GM18870 (cell line): ENCODE results near the gene B4GALT3.

Experiments
- ATAC-seq: cut with Tn5 transposase; IDR thresholded peaks from one replicate; pipeline ENCODE4 v1.9.1; 2021; ENCODE audit warnings: moderate library complexity; ENCODE audit not compliant: unreplicated experiment

The B4GALT3 gene

DNA sequence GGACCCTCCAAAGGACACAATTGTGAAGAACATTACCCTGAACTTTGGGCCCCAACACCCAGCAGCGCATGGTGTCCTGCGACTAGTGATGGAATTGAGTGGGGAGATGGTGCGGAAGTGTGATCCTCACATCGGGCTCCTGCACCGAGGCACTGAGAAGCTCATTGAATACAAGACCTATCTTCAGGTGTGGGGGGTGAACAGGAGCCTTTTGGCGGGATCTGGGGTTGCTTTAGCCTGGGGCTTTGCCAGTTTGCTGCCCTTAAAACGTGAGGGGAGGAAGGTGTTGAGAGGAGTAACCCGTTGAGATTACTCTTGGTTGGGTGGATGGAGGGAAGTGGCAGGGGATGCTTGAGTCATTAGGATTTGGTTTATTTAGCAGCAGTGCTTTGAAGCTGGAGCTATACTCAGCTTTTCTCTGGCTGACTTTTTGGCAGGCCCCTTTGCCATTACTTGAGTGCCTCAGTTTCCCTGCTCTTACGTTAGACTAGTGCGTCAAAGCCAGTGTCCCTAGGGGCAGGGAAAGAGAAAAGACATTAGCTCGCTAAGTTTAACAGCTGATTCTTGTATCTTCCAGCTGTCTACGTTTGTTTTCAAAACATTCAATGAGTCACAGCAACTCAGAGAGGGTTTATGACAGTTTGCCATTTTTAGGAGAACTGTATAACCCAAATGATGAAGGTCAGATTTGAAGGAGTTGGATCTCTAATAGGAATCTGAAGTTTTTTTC, 29.3 kb upstream of the B4GALT3 start:
- ATAC-seq: no peak

DNA sequence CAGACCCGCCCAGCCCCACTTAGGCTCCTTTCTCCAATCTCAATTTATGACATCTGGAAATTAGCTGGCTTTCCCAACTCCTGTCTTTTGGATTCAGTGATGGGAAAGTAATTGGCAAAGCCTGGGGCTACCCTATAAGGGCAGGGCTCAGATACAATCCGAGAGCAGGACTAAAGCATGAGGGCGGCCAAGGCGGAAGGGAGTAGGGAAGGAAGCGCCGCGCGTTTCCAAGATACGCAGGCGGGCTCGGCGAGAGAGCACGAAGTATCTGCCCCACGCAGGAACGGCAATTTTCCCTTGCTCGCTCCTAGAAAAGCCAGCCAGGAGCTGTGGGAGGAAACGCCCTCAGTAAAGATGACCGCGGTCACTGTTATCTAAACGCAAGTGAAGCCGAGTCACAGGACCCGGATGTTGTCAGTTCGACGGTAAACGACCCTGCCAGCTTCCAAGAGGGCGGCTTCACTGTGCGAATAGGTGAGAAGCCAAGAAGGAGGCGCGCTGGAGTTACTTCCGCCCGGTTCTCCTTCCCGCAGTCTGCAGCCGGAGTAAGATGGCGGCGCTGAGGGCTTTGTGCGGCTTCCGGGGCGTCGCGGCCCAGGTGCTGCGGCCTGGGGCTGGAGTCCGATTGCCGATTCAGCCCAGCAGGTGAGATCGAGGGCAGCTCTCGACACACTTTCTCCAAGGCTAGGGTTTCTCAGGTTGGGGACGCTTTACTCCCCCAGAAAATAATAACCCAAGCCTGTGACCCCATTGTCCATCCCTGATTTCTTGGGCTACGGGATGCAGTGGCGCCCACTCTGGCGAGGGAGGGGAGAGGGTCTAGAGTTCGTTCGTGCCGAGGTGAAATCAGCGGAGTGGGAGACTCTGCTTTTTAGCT, 24.8 kb upstream of the B4GALT3 start, which contains the start of gene NDUFS2:
Gene NDUFS2, plus strand, starts transcription at position 532 of the 877 bp plus-strand sequence. Its CDS starts 19 bp downstream, at position 551.
- peak; percentile 74 for ATAC-seq

DNA sequence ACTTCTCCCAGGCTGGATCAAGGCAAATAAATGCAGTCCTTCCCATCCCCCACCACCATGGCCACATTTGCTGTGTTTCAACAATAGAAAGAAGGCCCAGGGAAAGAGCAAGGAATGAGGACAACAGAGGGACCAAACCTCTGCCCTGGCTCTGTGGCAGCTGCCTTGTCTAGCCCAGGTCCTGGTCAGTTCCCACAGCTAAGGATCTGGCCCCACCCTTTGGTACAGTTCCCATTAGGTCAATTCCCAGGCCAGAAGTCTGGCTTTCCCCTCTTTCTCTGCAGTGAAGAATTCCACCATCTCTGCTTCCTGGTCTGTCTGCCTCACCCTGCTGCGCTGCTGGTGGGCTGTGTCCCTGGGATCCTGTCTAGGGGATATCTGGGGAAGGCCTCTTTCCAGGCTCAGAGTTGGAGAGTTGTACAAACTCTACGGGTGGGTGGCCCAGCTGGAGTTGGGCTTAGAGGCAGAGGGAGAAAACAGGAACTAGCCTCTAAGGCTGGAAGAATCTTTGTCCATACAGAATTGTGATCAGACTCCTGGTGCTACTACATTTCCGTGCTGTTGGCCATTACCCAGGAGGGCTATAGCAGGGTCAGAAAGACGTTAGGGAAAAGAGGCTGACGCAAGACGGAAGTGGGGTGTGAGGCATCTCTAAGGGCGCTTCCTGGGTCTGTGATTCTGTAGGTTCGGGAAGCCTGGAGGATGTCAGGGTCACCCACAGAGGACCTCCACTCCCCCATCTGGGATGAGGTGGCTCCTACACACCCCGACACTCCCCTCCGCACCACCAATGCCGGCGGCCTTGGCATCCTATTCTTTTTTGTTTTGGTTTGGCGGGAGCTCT, 23.9 kb upstream of the B4GALT3 start:
- no peak for ATAC-seq

DNA sequence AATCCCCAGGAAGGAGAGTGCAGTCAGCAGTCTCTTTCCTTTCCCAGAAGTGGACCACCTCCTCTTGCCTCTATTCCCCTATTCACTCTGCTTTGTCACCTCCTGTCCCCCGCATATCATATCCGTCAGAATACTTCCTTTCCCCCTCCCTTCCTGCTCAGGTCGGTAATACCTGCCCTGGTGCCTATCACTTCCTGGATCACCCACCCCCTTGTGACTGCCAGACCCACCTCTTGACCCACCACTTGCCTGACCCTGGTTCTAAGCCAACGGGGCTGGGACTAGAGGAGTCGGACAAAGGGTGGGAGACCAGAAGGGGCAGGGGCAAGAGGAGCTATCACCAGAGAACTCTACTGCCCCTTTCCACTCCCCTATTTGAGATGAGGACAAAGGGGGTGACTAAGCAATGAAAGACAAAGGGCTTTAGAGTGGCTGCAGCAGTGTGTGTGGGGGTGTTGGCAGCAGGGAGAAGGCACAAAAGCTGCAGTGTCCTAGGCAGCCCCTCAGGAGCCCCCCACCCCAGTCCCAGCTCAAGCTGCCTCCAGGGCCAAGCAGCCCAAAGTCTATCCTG, 23.2 kb upstream of the B4GALT3 start:
- no peak for ATAC-seq

DNA sequence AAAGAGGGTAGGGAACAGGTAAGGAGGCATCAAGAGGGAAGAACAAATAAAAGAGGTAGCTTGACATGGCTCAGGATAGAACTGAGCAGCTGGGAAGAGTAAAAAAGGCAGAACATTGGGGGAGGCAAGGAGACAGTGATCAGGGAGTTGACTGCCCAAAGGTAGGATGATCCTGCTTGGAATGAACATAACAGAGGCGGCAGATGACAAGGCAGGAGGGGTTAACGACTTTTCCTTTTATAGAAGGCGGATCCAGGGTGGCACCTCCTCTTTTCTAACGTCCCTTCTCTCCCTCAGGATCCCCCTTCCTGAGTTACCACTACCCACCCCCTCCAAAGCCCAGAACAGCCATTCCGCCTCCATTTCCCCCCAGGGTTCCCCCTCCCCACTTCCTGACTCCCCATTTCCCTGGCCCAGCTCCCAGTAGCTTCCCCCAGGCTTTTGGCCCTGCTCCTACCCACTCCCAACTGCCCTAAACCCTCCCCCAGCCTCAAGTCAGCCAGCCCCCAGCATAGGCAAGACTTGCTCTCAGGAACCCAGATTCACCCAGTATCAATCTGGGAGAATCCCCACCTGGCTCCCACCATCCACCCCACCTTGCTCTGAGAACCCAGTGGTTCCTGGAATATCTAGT, 22.3 kb upstream of the B4GALT3 start:
- ATAC-seq: no peak

DNA sequence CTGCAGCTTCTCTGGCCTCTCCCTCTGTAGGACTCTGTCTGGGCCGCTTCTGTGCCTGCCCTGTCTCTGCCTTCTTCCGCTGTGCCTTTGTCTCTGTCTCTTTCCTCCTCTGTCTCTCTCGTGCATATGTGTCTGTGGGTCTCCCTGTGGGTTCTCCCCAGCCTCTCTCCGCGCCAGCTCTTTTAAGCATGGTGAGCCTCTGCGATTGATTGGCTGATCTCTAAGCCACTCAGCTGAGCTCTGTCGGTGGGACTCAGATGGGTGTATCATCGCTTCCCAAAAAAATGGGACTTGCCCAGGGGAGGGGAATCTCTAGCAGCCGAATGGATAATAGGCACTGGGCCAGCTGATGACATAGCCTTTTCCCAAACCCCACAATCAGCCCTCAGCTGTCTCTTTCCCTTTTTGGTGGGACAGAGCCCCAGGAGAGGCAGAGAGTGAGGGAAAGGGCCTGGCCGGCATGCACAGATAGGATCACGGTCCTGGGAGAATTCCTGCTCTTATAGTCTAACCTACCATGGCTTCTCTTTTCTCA, 21.7 kb upstream of the B4GALT3 start, which contains the start of gene ADAMTS4:
Gene ADAMTS4, minus strand, starts transcription at position 158 of the 535 bp plus-strand sequence. CDS start 427 bp downstream, outside the sequence.
- ATAC-seq: no peak

DNA sequence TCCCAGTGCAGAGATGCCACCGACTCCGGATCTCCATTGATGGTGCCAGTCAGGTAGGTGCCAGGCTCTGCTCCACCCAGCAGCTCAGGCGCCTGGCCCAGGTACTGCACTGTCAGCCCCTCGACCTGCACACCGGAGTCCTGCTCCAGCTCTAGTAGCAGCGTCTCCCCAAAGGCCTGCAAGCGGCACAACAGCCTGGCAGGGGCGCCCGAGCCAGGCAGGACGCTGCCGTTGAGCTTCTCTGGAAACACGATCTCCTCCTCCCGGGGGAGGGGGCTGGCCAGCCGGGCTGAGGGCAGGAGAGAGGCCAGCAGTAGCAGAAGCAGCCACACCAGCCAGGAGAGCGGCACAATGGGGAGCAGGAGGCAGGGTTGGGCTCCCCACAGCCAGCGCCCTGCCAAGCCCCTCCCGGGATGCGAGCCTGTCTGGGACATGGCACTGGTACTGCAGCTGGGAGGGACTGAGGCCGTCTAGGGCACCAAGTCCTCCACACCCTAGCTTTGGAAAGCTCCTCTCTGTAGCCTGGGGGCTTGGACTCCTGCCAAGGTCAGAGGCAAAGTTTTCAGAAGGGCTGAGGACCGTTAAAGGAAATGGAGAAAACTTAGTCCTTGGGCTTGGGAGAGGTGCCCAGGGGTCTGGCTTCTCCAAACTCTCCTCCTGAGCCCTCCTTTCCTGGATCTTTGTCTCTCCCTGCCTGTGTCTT, 21.0 kb upstream of the B4GALT3 start:
- ATAC-seq: no peak

DNA sequence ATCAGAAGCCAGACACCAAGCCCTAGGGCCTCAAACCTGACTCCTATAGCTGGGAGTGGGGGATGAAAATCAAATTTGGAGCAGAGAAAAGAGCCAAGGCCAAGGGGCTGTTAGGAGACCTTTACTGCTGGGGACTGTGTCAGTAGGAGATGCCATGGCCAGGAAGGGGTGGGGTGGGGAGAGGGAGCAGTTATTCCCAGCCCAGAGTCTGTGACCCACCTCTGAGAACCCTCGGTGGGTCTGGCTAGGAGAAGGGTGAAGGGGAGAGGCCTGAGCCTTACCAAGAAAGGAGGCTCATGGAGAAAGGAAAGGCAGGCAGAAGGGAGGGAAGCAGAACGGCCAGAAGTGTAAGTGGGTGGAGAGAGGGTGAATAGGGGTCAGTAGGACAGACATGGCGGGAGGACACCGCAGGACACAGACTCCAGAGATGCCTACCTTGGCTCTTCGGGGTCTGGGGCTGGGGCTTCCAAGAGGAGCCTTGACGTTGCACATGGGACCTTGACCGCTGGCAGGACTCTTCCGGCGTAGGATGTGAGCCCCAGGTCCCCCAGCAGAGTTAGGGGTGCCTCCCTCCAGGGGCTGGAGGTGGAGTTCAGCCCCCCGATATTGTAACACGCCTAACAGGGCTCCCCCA, 20.4 kb upstream of the B4GALT3 start:
- no peak for ATAC-seq

DNA sequence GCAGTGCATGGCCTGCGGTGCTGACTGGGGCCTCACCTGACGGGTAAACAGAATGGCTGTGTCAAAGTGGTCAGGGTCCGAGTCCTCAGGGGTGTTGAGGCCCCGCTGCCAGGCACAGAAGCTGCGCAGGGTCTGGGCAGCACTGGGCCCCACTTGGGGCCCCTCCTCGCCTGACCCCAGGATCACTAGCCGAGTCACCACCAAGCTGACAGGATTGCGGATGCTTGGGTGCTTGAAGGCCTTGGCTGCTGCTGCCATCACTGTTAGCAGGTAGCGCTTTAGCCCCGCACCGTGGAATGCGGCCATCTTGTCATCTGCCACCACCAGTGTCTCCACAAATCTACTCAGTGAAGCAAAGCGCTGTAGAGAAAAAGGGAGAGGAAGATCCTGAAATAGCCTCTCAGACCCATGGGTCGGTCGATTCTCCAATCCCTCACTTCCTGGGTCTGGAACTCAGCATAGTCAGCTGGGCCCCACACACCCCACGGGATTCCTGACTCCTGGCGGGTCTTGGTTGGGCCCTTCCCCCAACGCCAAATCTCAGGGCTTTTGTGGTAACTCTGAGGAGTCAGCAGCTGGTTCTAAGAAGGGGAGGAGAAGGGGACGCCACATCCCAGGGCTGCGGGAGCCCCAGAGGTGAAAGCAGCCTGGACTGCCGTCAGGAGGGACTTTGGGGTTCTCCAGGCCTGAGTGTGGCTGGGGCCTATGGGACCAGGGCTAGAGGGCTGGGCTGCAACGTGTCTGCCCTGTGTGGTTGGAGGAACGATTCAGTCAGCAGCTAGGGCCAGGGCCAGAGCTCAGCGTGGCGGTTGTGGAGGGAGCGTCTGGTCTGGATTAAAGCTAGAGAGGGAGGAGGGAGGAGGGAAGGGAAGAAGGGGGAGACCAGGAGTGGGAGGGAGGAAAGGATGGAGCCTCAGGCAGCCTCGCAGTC, 19.5 kb upstream of the B4GALT3 start:
- ATAC-seq: no peak

DNA sequence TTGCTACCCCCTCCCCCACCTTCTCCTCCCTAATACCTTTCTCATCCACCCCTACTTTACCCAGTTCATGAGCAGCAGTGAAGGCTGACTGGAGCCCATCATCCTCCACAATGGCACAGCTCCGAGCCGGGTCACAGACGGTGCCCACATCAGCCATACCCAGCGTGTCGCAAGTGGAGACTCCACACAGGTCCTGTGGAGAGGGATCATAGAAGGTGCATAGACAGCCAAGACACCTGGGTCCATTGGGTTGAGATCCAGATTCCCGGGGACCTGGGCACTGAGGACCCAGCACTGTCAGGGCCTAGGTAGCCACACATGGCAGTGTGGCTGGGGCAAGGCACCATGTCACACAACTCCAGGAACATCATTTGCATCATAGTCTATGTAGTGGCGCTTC, 18.8 kb upstream of the B4GALT3 start:
- ATAC-seq: no peak

DNA sequence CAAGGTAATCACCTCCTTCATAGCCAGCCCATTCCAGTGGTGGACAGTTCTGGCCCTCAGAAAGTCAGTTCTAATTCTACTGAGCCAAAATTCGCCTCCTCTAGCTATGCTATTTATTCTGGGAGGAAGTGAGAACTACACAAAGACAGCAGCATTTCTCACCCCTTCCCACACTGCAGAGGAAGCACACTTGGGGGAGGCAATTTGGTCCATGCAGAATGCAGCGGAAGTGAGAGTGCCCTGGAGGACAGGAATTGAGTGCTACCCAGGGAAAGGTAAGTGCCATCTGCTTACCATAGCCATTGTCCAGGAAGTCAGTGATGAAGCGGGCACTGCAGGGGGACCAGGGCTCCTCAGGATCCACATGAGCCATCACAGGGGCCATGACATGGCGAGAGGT, 17.9 kb upstream of the B4GALT3 start:
- no peak for ATAC-seq

DNA sequence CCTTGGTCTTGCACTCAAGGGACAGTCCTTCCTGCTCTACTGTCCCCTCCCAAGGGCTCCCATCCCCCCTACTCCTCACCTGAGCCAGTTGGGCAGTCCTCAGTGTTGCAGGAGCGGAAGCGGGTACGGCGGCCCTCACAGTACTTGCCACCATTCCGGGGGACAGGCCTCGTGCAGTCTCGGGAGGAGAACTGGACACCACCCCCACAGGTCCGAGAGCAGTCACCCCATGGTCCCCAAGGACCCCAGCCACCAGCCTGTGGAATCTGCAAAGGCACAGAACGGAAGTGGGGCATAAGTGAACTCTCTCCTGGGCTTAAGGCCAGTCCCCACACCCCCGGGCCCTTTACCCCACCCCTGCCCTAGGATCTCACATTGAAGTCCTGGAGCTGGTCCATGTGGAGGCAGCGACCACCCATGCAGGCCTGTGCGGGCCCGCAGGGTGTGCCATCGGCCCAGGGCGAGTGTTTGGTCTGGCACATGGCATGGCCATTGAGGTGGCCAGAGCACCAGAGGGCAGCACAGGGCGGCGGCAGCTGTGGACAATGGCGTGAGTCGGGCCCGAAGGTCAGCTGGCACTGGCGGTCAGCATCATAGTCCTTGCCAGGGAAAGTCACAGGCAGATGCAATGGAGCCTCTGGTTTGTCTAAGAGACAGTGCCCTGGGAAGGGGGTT, 16.4 kb upstream of the B4GALT3 start:
- ATAC-seq: no peak

DNA sequence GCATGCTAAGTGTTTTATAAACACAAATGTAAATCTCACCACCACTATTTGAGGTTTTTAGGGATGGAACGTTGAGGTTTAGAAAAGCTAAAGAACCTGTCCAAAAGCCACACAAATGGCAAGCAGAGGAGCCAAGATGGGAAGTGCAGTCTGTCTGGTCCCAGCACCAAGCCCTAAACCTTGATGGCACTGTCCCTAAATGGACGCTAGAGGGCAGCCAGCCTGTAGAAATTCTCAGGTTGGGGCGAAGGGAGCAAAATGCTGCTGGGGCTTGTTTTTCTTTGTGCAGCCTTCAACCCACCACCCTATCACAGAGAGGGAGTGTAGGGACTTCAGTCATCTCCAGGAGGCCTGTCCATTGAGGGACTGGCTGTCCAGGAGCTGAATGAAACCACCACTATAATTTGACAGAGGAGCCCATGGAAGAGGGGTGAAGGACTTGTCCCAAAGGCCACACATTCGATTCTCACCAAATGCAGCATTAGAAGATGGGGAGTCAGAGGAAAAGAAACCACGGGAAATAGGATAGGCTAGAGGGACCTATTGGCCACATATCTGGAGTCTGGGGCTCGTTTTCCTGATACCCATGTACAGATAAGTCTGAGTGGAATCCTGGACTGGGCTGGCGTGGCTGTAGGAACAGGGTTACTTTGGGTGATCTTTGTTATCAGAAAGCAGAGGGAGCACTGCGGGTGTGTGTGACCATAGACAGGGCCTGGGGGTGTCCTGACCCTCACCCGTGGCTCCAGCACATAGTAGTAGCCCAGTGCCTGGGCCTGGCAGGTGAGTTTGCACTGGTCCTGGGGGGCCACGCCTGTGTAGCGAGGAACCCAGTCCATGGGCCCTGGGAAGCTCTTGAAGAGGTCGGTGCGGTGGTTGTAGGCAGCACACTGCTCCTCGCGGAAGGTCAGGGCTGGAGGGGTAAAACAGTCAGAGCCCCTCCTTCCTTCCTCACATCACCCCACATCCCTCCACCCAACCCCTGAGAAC, 15.5 kb upstream of the B4GALT3 start:
- peak; percentile 57 for ATAC-seq

DNA sequence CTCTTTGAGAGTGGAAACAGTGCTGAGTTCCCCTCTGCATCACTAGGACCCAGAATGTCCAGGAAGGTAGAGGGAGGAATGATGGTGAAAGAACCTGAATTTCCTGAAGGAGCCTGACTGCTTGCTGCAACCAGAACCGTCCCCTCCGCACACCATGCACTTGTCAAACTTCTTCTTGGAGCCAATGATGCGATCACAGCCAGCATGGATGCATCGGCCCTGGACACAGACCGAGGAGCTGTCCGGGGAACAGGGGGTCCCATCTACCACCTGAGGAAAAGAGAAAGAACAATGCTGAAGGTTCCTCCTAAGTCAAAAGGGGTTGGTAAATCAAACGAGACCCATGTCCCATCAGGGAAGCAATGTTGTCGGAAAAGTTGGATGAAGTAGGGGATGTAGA, 14.7 kb upstream of the B4GALT3 start:
- no peak for ATAC-seq

DNA sequence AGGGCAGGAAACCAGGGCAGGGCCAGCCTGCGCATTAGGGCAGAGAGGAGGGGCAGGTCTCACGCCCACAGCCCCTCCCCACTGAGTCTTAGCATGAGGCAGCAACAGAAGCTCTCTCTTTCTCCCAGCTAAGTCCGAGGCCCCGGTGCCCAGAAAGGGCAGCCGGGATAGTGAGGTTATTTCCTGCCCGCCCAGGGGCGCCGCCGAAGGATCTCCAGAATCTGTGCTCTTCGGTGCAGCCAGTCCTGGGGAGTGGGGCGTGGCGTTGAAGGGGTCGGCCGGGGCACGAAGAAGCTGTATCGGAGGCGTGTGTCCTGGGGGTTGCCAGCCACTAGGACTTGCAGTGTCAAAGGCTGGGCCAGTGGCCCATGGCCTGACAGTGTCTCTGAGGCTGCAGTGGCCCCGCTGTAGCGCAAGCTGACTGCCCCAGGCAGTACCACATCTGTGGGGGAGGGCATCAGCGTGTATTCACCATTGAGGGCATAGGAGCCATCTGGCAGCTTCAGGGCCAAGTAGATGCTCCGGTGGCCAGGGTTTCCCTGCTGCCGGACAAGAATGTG, 13.7 kb upstream of the B4GALT3 start:
- ATAC-seq: no peak

DNA sequence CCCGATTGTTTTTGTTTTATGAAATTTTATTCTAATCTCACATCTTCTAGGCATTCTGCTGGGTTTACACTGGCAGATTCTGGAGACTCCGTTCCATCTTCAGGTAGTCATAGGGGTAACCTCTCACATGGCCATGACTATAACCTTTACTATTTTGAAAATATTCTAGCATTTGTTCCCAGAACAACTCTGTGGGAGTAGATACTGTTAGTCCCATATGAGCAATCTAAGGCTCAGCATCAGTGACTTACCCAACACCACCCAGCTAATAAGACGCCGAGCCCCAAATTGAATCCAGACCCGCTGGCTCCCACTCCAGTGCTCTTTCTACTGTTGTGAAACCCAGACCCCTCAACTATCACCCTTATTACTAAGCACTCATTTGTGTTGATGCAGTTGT, 11.7 kb upstream of the B4GALT3 start:
- no peak for ATAC-seq
